ENCODE results near the gene SEL1L3. TPM values are rescaled to one million over a fixed set of nuclear protein-coding genes. Genes with fewer than 3 reads are reported as not detected.

SEL1L3 gene
- total RNA-seq, 1 experiment from 2014 or later: 20.2 TPM

DNA sequence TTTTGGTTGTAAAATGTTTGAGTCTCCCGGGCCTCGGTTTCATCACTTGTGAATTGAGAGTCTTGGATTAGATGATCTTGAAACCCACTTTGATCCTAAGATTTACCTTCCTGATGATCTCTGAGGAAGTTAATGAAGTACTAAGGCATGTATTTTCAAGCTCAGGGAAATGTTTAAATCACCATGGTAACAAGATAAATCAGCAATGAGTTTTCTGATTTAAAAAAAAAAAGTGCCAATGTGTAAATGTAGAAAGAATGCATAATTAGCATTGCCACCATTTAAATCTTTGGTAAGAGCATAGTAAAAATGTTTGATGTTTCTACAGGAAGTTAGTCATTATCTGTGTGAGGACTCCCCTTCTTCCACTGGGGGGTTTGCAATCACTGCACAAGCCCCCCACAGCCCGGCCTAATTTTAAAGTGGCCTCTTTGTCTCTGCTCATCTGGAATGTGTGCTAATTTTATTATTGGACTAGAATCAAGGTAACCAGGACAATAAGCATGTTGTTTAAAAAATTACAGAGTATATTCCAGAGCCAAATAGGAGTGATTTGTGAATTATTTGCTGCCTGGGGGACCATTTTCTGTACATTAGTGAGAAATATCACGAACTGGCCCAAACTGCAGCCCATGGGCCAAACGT lies 113.5 kb downstream of the SEL1L3 start:
- DNase-seq (ENCODE audit: low read depth): no peak

DNA sequence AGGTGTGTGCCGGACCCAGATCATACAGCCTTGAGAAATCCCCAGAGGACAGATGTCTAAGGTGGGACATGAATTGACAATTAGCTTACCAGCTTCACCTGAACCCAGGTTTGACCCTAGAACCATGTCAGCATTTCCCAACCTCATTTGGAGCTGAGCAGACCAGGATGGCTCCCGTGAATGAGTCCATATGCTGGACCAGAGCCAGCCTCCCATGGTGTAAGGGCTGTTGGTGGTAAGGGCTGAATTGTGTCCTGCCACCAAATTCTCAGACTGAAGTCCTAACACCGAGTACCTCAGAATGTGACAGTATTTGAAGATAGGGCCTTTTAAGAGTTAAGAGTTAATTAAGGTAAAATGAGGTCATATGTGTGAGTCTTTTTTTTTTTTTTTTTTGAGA lies 118.8 kb downstream of the SEL1L3 start:
- no peak for DNase-seq (ENCODE audit: low read depth)

DNA sequence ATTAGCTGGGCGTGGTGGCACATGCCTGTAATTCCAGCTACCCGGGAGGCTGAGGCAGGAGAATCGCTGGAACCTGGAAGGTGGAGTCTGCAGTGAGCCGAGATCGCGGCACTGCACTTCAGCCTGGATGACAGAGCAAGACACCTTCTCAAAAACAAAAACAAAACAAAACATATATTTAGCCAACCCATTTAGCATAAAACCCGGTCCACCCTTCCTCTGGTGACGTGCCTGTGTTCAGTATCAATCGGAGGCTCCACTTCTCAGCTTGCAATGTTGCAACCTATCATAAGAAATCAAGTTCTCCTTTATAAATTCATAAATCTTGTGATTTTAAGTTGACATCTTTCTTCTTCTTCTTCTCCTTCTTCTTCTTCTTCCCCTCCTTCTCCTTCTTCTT lies 133.2 kb downstream of the SEL1L3 start:
- no peak for DNase-seq (ENCODE audit: low read depth)

DNA sequence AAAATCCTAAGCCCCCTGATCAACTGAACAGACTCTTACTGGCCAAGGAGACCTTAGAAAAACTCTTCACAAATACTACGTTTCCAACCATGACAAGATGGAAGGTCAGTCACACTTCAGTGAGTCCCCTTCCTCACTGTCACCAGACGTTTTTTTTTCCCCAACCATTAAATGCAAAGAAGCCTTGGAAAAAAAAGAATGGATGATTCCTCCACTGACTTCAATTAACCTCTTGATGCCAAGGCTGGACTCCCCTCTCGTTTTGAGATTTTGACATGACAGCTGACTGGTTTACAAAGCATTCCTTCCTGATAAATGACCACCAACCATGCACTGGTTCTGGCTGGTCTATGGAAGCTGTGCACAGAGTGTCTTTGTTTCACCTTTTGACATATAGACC lies 133.9 kb downstream of the SEL1L3 start:
- DNase-seq (ENCODE audit: low read depth): no peak

DNA sequence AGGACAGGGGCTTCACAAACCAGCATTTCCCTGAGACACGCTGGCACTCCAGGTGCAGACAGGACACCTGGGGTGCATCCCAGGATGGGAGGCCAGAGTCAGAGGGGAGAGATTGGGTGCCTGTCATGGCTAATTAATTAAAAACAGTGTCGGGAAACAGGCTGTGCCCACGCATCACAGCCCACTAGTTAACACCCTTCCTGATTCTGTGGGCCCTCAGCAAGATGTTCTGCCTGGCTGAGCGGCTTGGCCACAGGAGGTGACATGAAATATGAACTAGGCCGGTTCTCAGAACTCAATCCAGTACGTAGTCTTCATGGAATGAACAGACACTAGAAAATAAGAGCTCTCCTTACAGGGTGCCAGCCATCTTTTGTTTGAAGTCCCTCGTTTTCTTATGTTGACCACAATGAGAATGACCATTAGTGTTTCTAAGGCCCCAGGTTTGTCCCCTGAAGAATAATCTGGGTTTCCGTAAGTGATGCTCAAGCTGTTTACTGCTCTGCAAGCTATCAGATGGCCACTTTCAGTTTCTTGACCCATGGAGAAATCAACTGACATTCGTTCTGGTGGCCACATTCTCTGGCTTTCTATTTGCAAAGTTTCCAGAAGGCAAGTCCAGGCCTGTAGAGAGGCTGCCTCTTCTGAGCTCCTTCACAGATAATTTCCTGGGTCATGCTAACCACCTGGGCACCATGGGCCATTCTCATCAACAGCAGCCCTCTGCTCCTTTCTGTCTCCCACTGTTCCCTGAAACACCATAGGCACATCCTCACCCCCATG lies 134.9 kb downstream of the SEL1L3 start:
- no peak for DNase-seq (ENCODE audit: low read depth)

DNA sequence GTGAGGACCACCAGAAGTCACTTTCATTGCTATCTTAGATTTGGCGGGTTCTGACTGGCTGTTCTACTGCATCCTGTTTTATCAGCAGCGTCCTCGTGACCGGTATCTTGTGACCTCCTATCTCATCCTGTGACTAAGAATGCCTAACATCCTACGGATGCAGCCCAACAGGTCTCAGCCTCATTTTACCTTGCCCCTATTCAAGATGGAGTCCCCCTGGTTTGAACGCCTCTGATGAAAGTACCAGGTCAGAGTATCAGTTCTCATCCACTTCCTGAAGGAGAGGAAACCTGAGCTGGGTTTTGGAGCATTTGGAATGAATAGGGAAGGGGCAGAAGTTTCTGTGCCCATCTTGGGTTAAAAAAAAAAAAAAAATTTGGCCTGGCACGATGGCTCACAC lies 136.9 kb downstream of the SEL1L3 start:
- no peak for DNase-seq (ENCODE audit: low read depth)

DNA sequence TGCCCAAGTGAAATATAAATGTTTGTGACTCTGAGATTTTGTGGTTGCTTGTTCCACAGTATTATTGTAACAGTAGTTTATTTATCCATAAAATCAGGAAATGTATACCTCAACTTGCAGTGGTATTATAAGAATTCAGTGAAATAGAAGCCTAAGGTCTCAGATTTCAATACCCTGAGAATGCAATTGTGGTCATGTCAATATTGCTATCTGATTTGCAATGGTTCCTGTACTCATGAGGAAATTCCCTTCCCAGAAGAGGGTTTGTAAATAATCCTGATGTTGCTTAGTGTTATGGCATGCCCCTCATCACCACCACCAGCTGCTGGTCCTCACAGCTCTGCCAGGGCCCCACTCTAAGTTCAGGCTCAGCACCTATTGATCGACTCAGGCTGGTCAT lies 139.4 kb downstream of the SEL1L3 start:
- DNase-seq (ENCODE audit: low read depth): no peak

DNA sequence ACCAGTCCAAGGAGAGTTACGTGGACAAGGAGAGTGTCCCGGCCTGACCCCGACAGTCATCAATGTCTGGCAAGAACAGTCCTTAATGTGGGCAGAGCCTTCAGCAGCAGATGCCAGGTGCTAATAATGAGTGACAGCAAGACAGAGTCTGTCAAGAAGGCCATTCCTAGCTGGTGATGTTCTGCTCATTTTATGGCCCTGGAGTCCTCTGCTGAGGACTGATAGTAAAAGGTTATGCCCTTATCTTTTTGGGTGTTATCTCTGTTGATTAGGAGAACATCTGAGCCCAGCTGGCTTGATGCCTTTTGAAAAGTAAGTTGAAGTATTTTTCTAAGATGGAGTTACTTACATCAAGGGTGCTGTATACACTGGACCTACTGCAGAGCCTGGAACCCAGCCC lies 139.8 kb downstream of the SEL1L3 start:
- DNase-seq (ENCODE audit: low read depth): no peak

DNA sequence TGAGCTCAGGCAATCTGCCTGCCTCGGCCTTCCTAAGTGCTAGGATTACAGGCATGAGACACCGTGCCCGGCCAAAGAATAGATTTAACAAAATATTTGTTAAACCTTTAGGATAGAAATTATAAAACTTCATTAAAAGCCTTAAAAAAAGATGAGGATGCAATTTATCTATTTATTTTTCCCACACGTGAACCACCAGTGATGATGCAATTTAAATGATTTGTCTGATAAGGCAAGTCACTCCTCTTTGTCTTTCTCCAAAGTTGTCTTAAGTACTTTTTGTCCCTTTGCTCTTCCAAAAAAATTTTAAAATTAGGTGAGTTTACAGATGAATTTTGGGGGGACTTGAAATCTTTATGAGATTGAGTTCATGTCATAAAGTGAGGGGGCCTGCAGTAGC lies 149.0 kb downstream of the SEL1L3 start:
- DNase-seq (ENCODE audit: low read depth): no peak

DNA sequence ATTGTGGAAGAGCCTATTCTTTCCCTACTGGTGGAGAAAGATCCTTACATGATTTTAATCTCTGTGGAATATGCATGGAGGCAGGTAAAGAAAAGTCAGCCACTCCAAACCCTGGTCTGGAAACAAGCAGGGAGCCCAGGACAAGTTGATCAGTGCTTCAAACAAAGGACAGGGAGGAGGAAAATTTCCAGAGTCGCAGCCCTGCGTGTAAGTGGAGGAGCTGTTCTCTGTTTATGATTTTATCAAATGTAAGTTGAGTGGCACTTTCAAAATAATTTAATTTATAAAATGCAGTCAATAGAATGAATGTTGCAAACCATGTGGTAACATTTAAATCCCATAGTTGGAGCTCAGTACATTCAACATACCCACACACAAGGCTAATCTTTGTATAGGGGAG lies 150.2 kb downstream of the SEL1L3 start:
- DNase-seq (ENCODE audit: low read depth): no peak

DNA sequence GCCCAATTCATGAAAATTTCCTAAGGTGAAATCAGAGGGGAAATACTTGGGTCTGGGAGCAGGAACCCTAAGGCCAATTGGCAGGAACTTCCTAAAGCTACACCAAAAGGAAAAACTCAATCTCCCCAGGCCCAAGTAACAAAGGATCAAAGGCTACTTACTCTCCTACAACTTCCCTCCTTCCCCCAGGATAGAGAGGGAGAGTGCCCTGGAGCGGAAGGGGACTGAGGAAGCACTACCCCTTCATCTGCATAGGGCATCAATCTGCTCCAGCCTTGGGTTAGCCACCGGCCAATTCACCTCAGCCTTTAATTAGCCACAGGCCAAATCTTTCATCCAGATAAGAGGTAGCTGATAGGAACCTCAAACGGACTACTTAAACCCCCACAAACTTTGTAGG lies 152.2 kb downstream of the SEL1L3 start:
- no peak for DNase-seq (ENCODE audit: low read depth)

DNA sequence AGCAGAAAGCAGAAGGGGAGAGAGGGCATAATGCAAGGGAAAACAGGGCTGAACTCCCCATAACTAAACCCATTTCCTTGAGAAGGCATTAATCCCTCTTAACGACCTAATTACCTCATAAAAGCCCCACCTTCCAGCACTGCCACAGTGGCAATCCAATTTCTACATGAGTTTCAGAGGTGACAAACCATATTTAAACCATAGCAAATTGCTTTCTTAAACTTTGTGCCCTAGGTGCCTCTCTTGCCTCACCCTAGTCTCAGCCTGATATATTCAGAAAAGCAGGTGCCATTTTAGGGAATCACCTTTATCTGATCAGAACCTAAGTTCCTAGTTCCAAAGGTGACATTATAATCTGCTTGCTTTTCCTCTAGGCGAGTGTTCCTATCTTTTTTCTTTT lies 158.3 kb downstream of the SEL1L3 start:
- DNase-seq (ENCODE audit: low read depth): no peak

DNA sequence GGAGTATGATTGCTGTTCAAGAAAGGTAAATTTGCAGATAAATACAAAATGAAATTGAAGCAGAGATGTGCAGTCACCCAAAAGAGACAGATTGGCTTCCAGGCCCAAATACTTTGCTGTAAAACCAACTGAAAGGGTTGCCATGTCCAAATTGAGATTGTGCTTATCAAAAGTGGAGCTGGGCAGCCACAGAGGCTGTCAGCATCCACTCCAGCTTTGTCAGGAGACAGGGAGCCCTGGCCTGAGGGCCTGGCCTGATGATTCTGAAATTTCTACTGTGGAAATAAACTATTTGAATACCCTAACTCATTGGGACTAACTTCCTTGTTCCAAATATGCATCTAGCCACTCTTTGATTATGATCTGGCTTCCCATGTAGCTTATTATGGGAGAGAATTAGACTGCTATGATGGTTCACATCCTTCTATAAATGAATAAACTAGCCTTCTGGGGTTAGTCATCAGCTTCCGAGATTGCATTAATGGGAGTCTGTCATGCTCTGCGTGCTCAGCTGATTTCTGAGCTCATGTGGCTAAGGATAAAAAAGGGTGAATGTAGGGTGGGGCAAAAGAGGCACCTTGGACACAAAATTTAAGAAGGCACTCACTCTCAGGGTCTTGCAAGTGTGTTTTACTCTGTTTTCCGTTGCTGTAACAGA lies 158.9 kb downstream of the SEL1L3 start:
- peak; percentile 71 for DNase-seq (ENCODE audit: low read depth)

DNA sequence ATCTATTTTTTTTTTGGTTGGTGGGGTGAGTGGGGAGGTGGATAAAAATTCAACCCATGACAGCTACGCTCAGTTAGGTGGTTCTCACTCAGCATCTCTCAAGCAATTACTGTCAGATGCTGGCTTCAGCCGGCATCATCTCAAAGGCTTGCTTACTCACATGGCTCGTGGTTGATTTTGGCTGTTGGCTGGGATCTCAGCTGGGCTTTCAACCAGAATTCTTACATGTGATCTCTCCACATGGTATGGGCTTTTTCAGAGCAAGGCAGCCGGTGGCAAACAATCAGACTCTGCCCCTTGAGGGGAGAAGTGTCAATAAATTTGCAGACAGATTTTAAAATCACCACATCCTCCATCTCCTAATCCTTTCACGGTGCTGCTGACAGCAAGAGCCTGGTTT lies 159.9 kb downstream of the SEL1L3 start:
- peak; percentile 80 for DNase-seq (ENCODE audit: low read depth)

DNA sequence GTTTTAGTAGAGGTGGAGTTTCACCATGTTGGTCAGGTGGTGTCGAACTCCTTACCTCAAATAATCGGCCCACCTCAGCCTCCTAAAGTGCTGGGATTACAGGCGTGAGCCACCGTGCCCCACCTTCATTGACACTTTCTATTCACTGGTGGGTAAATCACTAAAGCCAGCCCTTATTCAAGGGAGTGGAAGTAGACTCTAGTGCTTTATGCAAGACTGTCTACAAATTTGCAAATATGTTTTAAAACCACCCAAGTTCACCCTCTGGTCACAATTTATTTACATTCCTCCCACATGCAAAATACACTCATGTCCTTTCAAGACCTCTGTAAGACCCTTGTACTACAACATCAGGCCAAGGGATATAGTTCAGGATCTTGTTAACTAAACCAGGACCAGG lies 162.1 kb downstream of the SEL1L3 start:
- DNase-seq (ENCODE audit: low read depth): no peak

DNA sequence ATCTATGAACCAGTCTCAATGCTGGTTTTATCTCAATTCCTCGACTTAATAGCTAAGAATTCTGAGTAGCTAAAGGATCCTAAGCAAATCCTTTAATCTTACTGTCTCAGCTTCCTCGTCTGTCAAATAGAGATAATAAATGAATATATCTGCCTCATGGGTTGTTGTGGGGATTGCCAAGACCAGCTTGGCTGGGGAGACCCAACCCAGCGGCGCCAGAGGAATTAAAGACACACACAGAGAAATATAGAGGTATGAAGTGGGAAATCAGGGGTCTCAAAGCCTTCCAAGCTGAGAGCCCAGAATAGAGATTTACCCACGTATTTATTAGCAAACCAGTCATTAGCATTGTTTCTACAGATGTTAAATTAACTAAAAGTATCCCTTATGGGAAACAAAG lies 165.3 kb downstream of the SEL1L3 start:
- no peak for DNase-seq (ENCODE audit: low read depth)

Other genes with a start within 250 kb of the SEL1L3 start
- not detected in 2 replicates for gene SLC34A2, start 207.1 kb downstream of the SEL1L3 start, total RNA-seq (2014; rRNA removed; shearing (Covaris generic))
- 32.5 and 43.7 TPM in 2 replicates for gene SMIM20, start 51.2 kb upstream of the SEL1L3 start, total RNA-seq (2014; rRNA removed; shearing (Covaris generic))

Data from Daoy (cell line).